Heart left ventricle (tissue), 16 donors: ENCODE measurements around the gene ENO1. TPM values are rescaled to one million over a fixed set of nuclear protein-coding genes. Genes with fewer than 3 reads are reported as not detected.

Experiments used
- ATAC-seq, 4 donors: fragments of 200-7000 bp; cut with Tn5 transposase; one replicate each; pipeline ENCODE4 v1.9.1; 2020 to 2022; ENCODE audit warnings: moderate library complexity in 4 of 4, mild to moderate bottlenecking in 3 of 4, moderate number of reproducible peaks in 1 of 4
- DNase-seq, 5 donors: peaks; one replicate each; pipeline ENCODE4 v3.0.0-alpha.2; 2020
- H3K27ac ChIP-seq, 12 donors: fragments of 200-600 bp; sonication (generic) in 4 of 12; one replicate each; pipeline versions ENCODE4 v1.5.0 to v1.8.0; 2016 to 2022; ENCODE audit warnings: mild to moderate bottlenecking in 2 of 12
- H3K27me3 ChIP-seq, 9 donors: fragments of 200-600 bp; sonication (generic) in 2 of 9; one replicate each; pipeline versions ENCODE4 v1.5.1 to v1.8.0; 2016 to 2022; ENCODE audit warnings: mild to moderate bottlenecking in 3 of 9
- H3K36me3 ChIP-seq, 9 donors: fragments of 200-600 bp; sonication (generic) in 2 of 9; one replicate each; pipeline versions ENCODE4 v1.5.0 to v1.8.0; 2018 to 2022; ENCODE audit warnings: mild to moderate bottlenecking in 2 of 9
- H3K4me1 ChIP-seq, 12 donors: fragments of 200-600 bp; sonication (generic) in 4 of 12; one replicate each; pipeline versions ENCODE4 v1.5.0 to v1.8.0; 2016 to 2022; ENCODE audit warnings: mild to moderate bottlenecking in 3 of 12
- H3K4me3 ChIP-seq, 12 donors: fragments of 200-600 bp; sonication (generic) in 4 of 12; one replicate each; pipeline versions ENCODE4 v1.5.0 to v1.8.0; 2017 to 2022; ENCODE audit warnings: mild to moderate bottlenecking in 9 of 12, moderate library complexity in 4 of 12
- H3K9me3 ChIP-seq, 12 donors: fragments of 200-600 bp; sonication (generic) in 4 of 12; one replicate each; pipeline versions ENCODE4 v1.5.0 to v1.8.0; 2016 to 2022; ENCODE audit warnings: mild to moderate bottlenecking in 1 of 12
- POLR2A ChIP-seq, 2 donors: fragments of 450-650 bp; IDR thresholded peaks; one replicate each; pipeline ENCODE4 v1.6.1; 2017; ENCODE audit warnings: antibody characterized with exemption in 2 of 2, mild to moderate bottlenecking in 2 of 2, moderate library complexity in 2 of 2
- WGBS, 4 donors: extraction: QIAGEN DNeasy Blood & Tissue Kit in 2 of 4; methylation state at CpG; one replicate each; pipeline versions ENCODE4 v1.1.5 to v1.1.7; 2013 to 2018; 5-methylcytosine and 5-hydroxymethylcytosine counted together
- intact Hi-C, 10 donors: fragments of 100-400 bp; cut with DNase I; formaldehyde crosslinking; loops; one replicate each; pipeline versions ENCODE4 v1.11.1 to v1.14.2; 2022
- long read RNA-seq, 3 donors: library from polyadenylated mRNA; unstranded; transcript quantifications; one replicate each; pipeline ENCODE4 v2.0.0, GENCODE V29; 2020 to 2021
- polyA plus RNA-seq, 2 donors: library from polyadenylated mRNA; stranded (reverse); fragments of 200-250 nt; gene quantifications; one replicate each; pipeline ENCODE4 v1.2.3, GENCODE V29; 2013
- total RNA-seq, 9 donors: library from RNA; depleted of rRNA in 2 of 9; stranded (reverse); fragments of >200 nt in 2 of 9; fragmentation: NEBNext Ultra II Directional in 3 of 9; extraction: Animal tissue kit (Norgen Biotek cat#: 25700) in 3 of 9; gene quantifications; one replicate each; pipeline versions ENCODE4 v1.1.0 to v1.2.4, GENCODE V29; 2016 to 2023
- TF ChIP-seq, protein P1 (sequence below), 12 donors: fragments of 200-600 bp; sonication (generic) in 4 of 12; IDR thresholded peaks; one replicate each; pipeline versions ENCODE4 v1.5.0 to v1.8.0; 2018 to 2022; ENCODE audit warnings: antibody characterized with exemption in 12 of 12, mild to moderate bottlenecking in 5 of 12
- donor health status: ischemic (EF 13 %, LVEDD 7.1; RV severe dilation, severe dysfunction).
- donor health status: healthy with polysubstance abuse.
- donor health status: DM: no; HTN: yes; CAD: no.
- donor health status: DM: no; HTN: no; CAD: no.
- donor health status: ischemic (EF 25% LVEDD 6.9; RV normal size, moderate dysfunction).
- donor health status: ischemic (EF 25% LVEDD 5.7; RV mildly dilated, moderate dysfunction).
- donor health status: healthy.
- donor health status: DM: yes; HTN: yes; CAD: no.
- donor health status: ischemic (EF 35%, LVEDD 5.7; RV mildly dilated, moderate dysfunction).
- donor health status: nonischemic (EF 11% LVEDD 7.7; RV severe dilation, severe dysfunction).
- donor health status: DM: yes; HTN: yes; CAD: no.
- donor health status: PGD.
- donor health status: ischemic (EF 29% LVEDD 5.4; RV normal size, mild dysfunction).
- donor health status: nonischemic (EF 23%, LVEDD 6.1; RV moderate dilation, normal function).

ENO1 gene
- total RNA-seq: 100 to 1,000 TPM in 8 of 9 donors, 10 to 100 TPM in 1; 92.2 to 557 (median 174) TPM
- polyA plus RNA-seq: 100 to 1,000 TPM in 1 of 2 donors, 10 to 100 TPM in 1; 71.1 to 547 TPM
- long read RNA-seq, donor 1, transcript ENO1-201 (12 exons, 1,781 nt): major isoform, 102 of 239 reads
- long read RNA-seq, donor 1, transcript ENO1-217 (12 exons, 1,782 nt): minor isoform, 83 of 239 reads
- long read RNA-seq, donor 1, partial matches to known transcripts: 32 of 239 reads
- long read RNA-seq, donor 1, other reads (novel, unspliced or antisense): 17 of 239 reads
- long read RNA-seq, donor 2, transcript ENO1-201 (12 exons, 1,781 nt): minor isoform, 742 of 1,640 reads
- long read RNA-seq, donor 2, transcript ENO1-203 (9 exons, 2,548 nt): minor isoform, 7 of 1,640 reads
- long read RNA-seq, donor 2, transcript ENO1-212 (13 exons, 1,837 nt): minor isoform, 7 of 1,640 reads
- long read RNA-seq, donor 2, transcript ENO1-217 (12 exons, 1,782 nt): major isoform, 778 of 1,640 reads
- long read RNA-seq, donor 2, partial matches to known transcripts: 60 of 1,640 reads
- long read RNA-seq, donor 2, other reads (novel, unspliced or antisense): 45 of 1,640 reads
- long read RNA-seq, donor 3, transcript ENO1-212 (13 exons, 1,837 nt): minor isoform, 5 of 364 reads
- long read RNA-seq, donor 3, transcript ENO1-201 (12 exons, 1,781 nt): major isoform, 195 of 364 reads
- long read RNA-seq, donor 3, transcript ENO1-217 (12 exons, 1,782 nt): minor isoform, 68 of 364 reads
- long read RNA-seq, donor 3, partial matches to known transcripts: 62 of 364 reads
- long read RNA-seq, donor 3, other reads (novel, unspliced or antisense): 28 of 364 reads

DNA sequence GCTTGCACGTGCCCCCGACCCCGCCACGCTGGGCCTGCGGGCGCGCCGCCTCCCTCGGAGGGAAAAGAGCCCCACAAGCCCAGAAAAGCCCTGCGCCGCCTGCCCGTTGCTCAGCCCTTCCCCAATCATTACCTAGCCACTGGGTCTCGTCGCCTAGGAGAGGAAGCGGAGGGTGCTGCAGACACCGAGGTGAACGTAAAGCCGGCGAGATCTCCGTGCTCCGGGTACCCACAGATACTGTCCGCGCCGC, at the start of gene ENO1:
ENO1 (minus strand) TSS at position 239 of the 250 bp plus-strand sequence. CDS start 3,778 bp downstream, outside the sequence.
- Histone ChIP-seq H3K27me3 (no peaks in the 10 kb centered on the region), H3K4me1 (peaks cover 7 to 58% (median 47%) of the 10 kb centered on the region in 12 donors), H3K4me3 (peak within 1 kb of the TSS; percentile 71 to 99 (median 92)), H3K9me3 (no peaks in the 10 kb centered on the region), H3K27ac (peak within 1 kb of the TSS; percentile 95 to 100 (median 98)), H3K36me3 (peaks cover 0 to 29% (median 15%) of the 10 kb centered on the region in 9 donors)
- DNase-seq (no peak), ATAC-seq (peak in 2 of 4 donors; percentile 3 to 4)
- intact Hi-C loops: no loop called here
- 0 to 1% (median 0%) methylated on average over 6 to 24 of the region's 24 CpGs; no CpG with 5 or more reads in 1 of the 4 donors for WGBS, 4 donors
- TF ChIP-seq, protein P1, sequence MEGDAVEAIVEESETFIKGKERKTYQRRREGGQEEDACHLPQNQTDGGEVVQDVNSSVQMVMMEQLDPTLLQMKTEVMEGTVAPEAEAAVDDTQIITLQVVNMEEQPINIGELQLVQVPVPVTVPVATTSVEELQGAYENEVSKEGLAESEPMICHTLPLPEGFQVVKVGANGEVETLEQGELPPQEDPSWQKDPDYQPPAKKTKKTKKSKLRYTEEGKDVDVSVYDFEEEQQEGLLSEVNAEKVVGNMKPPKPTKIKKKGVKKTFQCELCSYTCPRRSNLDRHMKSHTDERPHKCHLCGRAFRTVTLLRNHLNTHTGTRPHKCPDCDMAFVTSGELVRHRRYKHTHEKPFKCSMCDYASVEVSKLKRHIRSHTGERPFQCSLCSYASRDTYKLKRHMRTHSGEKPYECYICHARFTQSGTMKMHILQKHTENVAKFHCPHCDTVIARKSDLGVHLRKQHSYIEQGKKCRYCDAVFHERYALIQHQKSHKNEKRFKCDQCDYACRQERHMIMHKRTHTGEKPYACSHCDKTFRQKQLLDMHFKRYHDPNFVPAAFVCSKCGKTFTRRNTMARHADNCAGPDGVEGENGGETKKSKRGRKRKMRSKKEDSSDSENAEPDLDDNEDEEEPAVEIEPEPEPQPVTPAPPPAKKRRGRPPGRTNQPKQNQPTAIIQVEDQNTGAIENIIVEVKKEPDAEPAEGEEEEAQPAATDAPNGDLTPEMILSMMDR (IDR thresholded peaks at IDR 0.05): no peak
- peak; percentile 75 to 91 for TF ChIP-seq POLR2A (IDR thresholded peaks at IDR 0.05)

DNA sequence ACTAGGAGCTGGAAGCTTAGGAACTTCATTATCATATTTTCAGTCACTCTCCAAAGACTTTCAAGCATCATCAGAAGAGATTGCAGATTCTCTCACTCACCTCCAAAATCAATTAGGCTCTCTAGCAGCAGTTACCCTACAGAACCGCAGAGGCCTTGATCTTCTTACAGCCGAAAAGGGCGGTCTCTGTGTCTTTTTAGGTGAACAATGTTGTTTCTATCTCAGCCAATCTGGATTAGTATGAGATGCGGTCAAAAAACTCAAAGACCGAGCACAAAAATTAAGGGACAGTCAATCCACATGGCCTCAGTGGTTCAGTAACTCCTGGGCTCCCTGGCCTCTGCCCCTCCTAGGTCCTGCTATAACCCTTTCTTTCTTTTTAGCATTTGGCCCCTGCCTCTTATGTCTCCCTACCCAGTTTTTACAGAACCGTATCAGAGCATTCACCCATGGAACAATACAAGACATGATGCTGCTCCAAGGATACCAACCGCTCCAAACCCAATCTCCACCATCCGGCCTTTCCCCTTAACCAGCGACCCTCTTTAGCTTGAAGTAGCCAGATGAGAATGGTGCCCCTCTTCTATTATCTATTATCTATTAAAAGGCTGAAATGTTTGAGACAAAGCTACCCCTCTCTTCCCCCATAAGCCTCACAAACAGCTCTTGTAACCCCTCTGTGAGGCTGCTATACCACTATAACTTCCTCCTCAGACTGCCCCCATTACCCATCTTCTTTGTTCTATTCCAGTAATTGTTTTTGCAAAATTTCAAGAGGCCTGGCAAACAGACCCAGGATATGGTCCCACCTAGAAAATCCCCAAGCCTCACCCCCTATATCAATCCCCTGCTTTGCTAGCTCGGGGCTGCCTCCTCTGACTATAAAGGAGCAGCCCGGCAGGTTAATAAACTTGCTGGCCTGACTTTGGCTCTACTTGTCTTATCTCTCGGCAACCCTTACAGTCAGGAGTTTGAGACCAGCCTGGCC, 48.5 kb upstream of the ENO1 start:
- intact Hi-C loops: loop anchor here in 2 of 10 donors (10.0 kb wide), 2 partner anchors 268 to 558 kb away; no protein-coding TSS in a partner anchor

DNA sequence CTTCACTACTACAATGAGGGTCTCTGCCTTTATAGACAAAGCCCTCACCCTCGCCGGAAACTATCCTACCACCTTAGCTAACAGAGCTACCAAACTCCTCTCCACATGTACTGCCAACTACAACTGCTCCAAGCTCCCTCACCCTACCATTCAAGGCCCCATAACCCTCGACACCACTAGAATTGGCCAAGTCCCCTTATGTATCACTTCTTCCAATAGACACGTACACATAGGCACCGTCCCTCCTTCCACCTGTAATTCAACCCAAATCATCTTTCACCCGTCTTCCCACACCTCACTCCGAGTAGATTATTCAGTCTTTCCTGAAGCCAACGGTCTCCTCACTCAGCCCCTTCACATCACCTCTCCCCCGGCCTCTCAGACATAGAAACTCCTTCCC, 47.5 kb upstream of the ENO1 start:
- DNase-seq: no peak
- Histone ChIP-seq H3K4me3 (no peak overlapping the region), H3K9me3 (no peaks in the 10 kb centered on the region), H3K4me1 (no peaks in the 10 kb centered on the region), H3K36me3 (no peaks in the 10 kb centered on the region), H3K27me3 (no peaks in the 10 kb centered on the region), H3K27ac (no peak overlapping the region)
- TF ChIP-seq, protein P1 (IDR thresholded peaks at IDR 0.05): no peak
- TF ChIP-seq POLR2A (IDR thresholded peaks at IDR 0.05): no peak
- ATAC-seq: no peak
- WGBS, 4 donors: 91 to 94% (median 91%) methylated on average over 9 of the region's 9 CpGs
- intact Hi-C loops: loop anchor here in 2 of 10 donors (10.0 kb wide), 2 partner anchors 269 to 559 kb away; no protein-coding TSS in a partner anchor

More for the DNA sequence above, 48.5 kb upstream of the ENO1 start:
- no peak overlapping the region for H3K4me3 ChIP-seq
- no peaks in the 10 kb centered on the region for H3K36me3 ChIP-seq
- H3K27me3 ChIP-seq: no peaks in the 10 kb centered on the region
- no peak for DNase-seq
- H3K9me3 ChIP-seq: no peaks in the 10 kb centered on the region
- H3K4me1 ChIP-seq: no peaks in the 10 kb centered on the region
- TF ChIP-seq, protein P1 (IDR thresholded peaks at IDR 0.05): no peak
- no peak for TF ChIP-seq POLR2A (IDR thresholded peaks at IDR 0.05)
- ATAC-seq: no peak
- WGBS, 4 donors: 93 to 96% (median 94%) methylated on average over 12 of the region's 12 CpGs
- H3K27ac ChIP-seq: no peak overlapping the region
